Measurements from ENCODE around the gene ARHGEF17. TPM values are rescaled to one million over a fixed set of nuclear protein-coding genes. Genes with fewer than 3 reads are reported as not detected.

ARHGEF17 gene
- total and polyA plus RNA-seq, 2 of the 13 experiments (the other 11 are each of a cell fraction or from before 2014, with no cell fraction given): 10.7 to 28.8 TPM

GRCh38 chr11:73274722-73275380, 33.2 kb upstream of the ARHGEF17 start:
- ChIA-PET CTCF (ENCODE audit: low intra/inter-chr PET ratio, low total read pairs) (no interaction called here), POLR2A (no interaction called here)
- H4K20me1 ChIP-seq (ENCODE audit: insufficient read depth, low read length): no peaks in the 10 kb centered on the region
- intact Hi-C loops (cut with micrococcal nuclease; ENCODE audit: unreplicated experiment): no loop called here
- peaks cover 2 to 14% of the 10 kb centered on the region in 2 experiments; a peak in 3 of 5 replicates for H3K27me3 ChIP-seq (ENCODE audit: control insufficient read depth in 1 of 2, insufficient read depth in 2 of 2, low read length in 2 of 2)
- no peak overlapping the region for H2AFZ ChIP-seq (ENCODE audit: low read length)
- TF ChIP-seq CBX2 (IDR thresholded peaks at IDR 0.05; ENCODE audit: low read depth, low read length) (no peak), CBX2 (CRISPR knock-in tag; IDR thresholded peaks at IDR 0.05; ENCODE audit: low read depth) (no peak), MIER3 (CRISPR knock-in tag; IDR thresholded peaks at IDR 0.05; ENCODE audit: borderline replicate concordance) (no peak), ZNF777 (CRISPR knock-in tag; IDR thresholded peaks at IDR 0.05) (no peak), FOXC1 (CRISPR knock-in tag; IDR thresholded peaks at IDR 0.05; ENCODE audit: borderline replicate concordance) (no peak), PPARG (CRISPR knock-in tag; conservative IDR thresholded peaks at IDR 0.05) (no peak), PAX8 (CRISPR knock-in tag; IDR thresholded peaks at IDR 0.05; ENCODE audit: borderline replicate concordance) (no peak), AFF4 (CRISPR knock-in tag; IDR thresholded peaks at IDR 0.05) (no peak), ZNF7 (CRISPR knock-in tag; IDR thresholded peaks at IDR 0.05) (no peak), USF2 (IDR thresholded peaks at IDR 0.05; ENCODE audit: low read depth, low read length) (no peak), USF2 (CRISPR knock-in tag; IDR thresholded peaks at IDR 0.05; ENCODE audit: borderline replicate concordance) (no peak), TCF7L2 (IDR thresholded peaks at IDR 0.05; ENCODE audit: low read depth, low read length) (no peak), ZNF841 (CRISPR knock-in tag; IDR thresholded peaks at IDR 0.05; ENCODE audit: borderline replicate concordance) (no peak), AGO2 (optimal IDR thresholded peaks at IDR 0.05; ENCODE audit: low read depth, low read length) (no peak)
- no peak overlapping the region for H3K4me2 ChIP-seq (ENCODE audit: low read depth, low read length)
- peaks cover 44% of the 10 kb centered on the region for H3K4me1 ChIP-seq (ENCODE audit: insufficient read depth, low read length)
- in situ Hi-C loops (cut with HindIII; ENCODE audit: extremely low pct_ligation_motif_present, low pct_unique_long_range_greater_than_20kb): no loop called here
- no peak overlapping the region for H3K27ac ChIP-seq (ENCODE audit: extremely low read length, insufficient read depth, low read length)
- ATAC-seq: no peak
- no TSS peak for BruUV-seq (replicated peaks)
- H3K4me3 ChIP-seq (replicated peaks in 1 of 3; ENCODE audit: insufficient read depth in 1 of 3, low read depth in 2 of 3, low read length in 3 of 3): no peak overlapping the region
- no peaks in the 10 kb centered on the region for H3K36me3 ChIP-seq (replicated peaks in 1 of 2; ENCODE audit: control insufficient read depth in 1 of 2, insufficient read depth in 2 of 2, low read length in 2 of 2)
- no peak overlapping the region for H3K9ac ChIP-seq (ENCODE audit: insufficient read depth, low read depth, low read length)
- no peak for DNase-seq (ENCODE audit: low spot score)
- WGBS (ENCODE audit: low lambda C conversion rate): 83% methylated on average over 3 of the region's 11 CpGs
- H3K9me3 ChIP-seq (ENCODE audit: low read length): no peaks in the 10 kb centered on the region
- no peak for FAIRE-seq
- no peaks in the 10 kb centered on the region for H3K79me2 ChIP-seq (ENCODE audit: insufficient read depth, low read length)

Measured in HepG2 (cell line).